Measurements from ENCODE around the gene TMA16. TPM values are rescaled to one million over a fixed set of nuclear protein-coding genes. Genes with fewer than 3 reads are reported as not detected.
A peak's percentile ranks its signal among the peaks of the same experiment; 100 is the strongest.

The TMA16 gene
- total RNA-seq, 1 donor from 2014 or later, result 54.1 TPM

- TF ChIP-seq CTCF (IDR thresholded peaks at IDR 0.05), result no peak
- ATAC-seq (ENCODE audit: low read depth) (peak; percentile 91), DNase-seq (no peak)
- ChIA-PET POLR2A (interaction anchor here (1.0 to 2.7 kb wide), 6 partner anchors 17 to 98 kb away, joined by 3 to 12 read pairs (median 6); no protein-coding TSS in a partner anchor), CTCF (interaction anchor here (1.0 to 1.8 kb wide), 6 partner anchors 10 to 105 kb away, joined by 3 to 5 read pairs (median 3); no protein-coding TSS in a partner anchor)
- H3K36me3 Mint-ChIP-seq (ENCODE audit: low read depth), result peaks cover 77% of the 10 kb centered on the region
- H3K9me3 Mint-ChIP-seq, result peaks cover 19% of the 10 kb centered on the region
- peaks cover 82% of the 10 kb centered on the region for H3K4me1 Mint-ChIP-seq
- no peaks in the 10 kb centered on the region for H3K27me3 Mint-ChIP-seq
- peak overlapping the region; percentile 54 for H3K4me3 Mint-ChIP-seq
- intact Hi-C loops (cut with micrococcal nuclease), result loop anchor here (1.0 kb wide), 4 partner anchors 9 to 18 kb away; no protein-coding TSS in a partner anchor
- H3K27ac Mint-ChIP-seq, result peak overlapping the region; percentile 80
Observed at GRCh38 chr4:163568843-163569242, 74.4 kb downstream of the TMA16 start.

Other genes starting within 250 kb of the TMA16 start
- gene NPY1R, start 162.1 kb upstream of the TMA16 start, total RNA-seq, result not detected in 2 replicates
- not detected in 2 replicates for gene NPY5R, start 150.8 kb upstream of the TMA16 start, total RNA-seq
- gene TKTL2, start 20.9 kb upstream of the TMA16 start, total RNA-seq, result 0.11 and 0.17 TPM in 2 replicates

Data from activated B cell treated with CpG ODN at 0.5 μM for 24 hours (primary cell).